ENCODE data around the gene BRD9. TPM values are rescaled to one million over a fixed set of nuclear protein-coding genes. Genes with fewer than 3 reads are reported as not detected.
A peak's percentile ranks its signal among the peaks of the same experiment; 100 is the strongest.
"Not testable (repeated sequence)": the region's sequence is repeated elsewhere in the genome, so short reads cannot be mapped to it uniquely, and the experiment has no call there.

The BRD9 gene
- total RNA-seq, 4 donors from 2014 or later: 26.5 to 44.9 (median 34.3) TPM

- H3K4me1 ChIP-seq; H3K9me3 ChIP-seq; DNase-seq (ENCODE audit: extremely low spot score); H3K27ac ChIP-seq (replicated peaks in 1 of 4); H3K4me3 ChIP-seq; H3K27me3 ChIP-seq: not testable (repeated sequence)
- intact Hi-C loops (cut with DNase I): loop anchor here (2.0 to 5.0 kb wide), 2 partner anchors 79 to 97 kb away; no protein-coding TSS in a partner anchor
- 80% methylated on average over 15 of the region's 15 CpGs for WGBS
- peaks cover 0 to 20% (median 14%) of the 10 kb centered on the region in 4 donors for H3K36me3 ChIP-seq
Measured at GRCh38 chr5:841531-842401, 50.8 kb downstream of the BRD9 start.

GRCh38 chr5:840974-841435 is 51.6 kb downstream of the BRD9 start:
- intact Hi-C loops (cut with DNase I): loop anchor here (2.0 to 5.0 kb wide), 2 partner anchors 79 to 96 kb away; no protein-coding TSS in a partner anchor
- not testable (repeated sequence) for H3K4me1 ChIP-seq; H3K27ac ChIP-seq (replicated peaks in 1 of 4); H3K4me3 ChIP-seq; H3K9me3 ChIP-seq; H3K27me3 ChIP-seq; DNase-seq (ENCODE audit: extremely low spot score)
- WGBS: 86% methylated on average over 8 of the region's 10 CpGs
- peaks cover 0 to 17% (median 13%) of the 10 kb centered on the region in 4 donors for H3K36me3 ChIP-seq

DNA sequence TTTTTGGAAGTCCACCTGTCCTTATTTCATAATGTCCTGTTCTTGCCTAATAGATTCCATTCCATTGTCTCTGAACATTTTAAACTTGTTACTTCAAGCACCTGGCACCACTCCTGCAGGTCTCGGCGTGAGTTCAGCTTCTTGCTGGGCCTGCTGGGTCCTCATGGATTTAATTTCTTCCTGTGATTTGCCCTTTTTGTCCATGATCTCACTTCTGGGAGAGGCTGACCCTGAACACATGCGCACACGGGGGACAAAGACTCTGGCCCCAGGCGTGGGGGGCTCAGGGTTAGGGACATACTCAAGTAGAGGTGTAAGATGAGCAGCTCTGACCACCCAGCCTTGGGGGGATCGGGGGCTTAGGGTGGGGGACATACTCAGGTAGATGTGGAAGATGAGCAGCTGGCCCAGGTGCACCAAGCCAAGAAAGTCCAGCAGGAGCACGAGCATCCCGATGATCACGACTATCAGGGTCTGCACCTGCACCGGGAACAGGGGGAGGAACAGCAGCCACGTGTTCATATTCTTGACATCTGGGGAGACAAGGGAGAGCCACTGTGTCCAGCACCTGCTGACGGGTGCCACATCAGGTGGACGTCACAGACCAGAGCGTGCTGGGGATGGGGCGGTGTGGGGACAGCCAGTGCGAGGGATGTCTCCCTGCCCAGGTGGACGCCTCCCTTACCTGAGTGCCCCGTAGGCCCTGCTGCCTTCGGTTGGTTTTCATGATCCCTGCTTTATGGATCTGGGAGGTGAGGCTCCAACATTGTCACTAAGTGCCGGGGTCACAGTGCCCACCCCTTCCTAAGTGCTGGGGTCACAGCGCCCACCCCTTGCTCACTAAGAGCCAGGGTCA is 52.3 kb downstream of the BRD9 start:
- not testable (repeated sequence) for H3K9me3 ChIP-seq; H3K27me3 ChIP-seq; H3K27ac ChIP-seq (replicated peaks in 1 of 4); DNase-seq (ENCODE audit: extremely low spot score); H3K4me1 ChIP-seq; H3K4me3 ChIP-seq
- intact Hi-C loops (cut with DNase I): loop anchor here (2.0 to 5.0 kb wide), 2 partner anchors 78 to 96 kb away; no protein-coding TSS in a partner anchor
- WGBS: 88% methylated on average over 21 of the region's 21 CpGs
- H3K36me3 ChIP-seq: peaks cover 0 to 17% (median 13%) of the 10 kb centered on the region in 4 donors

DNA sequence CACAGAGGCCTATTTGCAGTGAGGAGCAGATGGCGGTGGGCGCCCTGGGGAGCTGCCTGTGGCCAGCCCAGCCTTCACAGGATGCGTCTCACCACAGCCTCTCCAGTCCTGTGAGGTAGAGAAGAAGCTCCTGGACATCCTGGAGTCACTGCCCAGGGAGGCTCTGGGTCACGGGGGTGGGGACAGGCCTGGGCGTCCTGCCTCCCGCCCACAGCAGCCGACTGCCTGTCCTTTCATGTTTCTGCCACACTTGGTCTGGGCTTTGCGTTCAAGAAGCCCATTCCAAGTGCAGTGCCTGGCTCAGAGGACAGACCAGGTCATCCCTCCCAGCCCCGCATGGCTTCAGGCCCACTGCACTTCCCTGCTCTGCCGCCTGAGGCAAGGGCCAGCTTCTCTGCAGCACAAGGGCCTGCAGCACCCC is 54.2 kb downstream of the BRD9 start:
- H3K27me3 ChIP-seq; H3K4me1 ChIP-seq; DNase-seq (ENCODE audit: extremely low spot score); H3K4me3 ChIP-seq; H3K9me3 ChIP-seq; H3K27ac ChIP-seq (replicated peaks in 1 of 4); intact Hi-C loops (cut with DNase I): not testable (repeated sequence)
- H3K36me3 ChIP-seq: peaks cover 0 to 17% (median 13%) of the 10 kb centered on the region in 4 donors
- WGBS: 83% methylated on average over 8 of the region's 10 CpGs

GRCh38 chr5:837621-838121 is 54.9 kb downstream of the BRD9 start:
- H3K27ac ChIP-seq (replicated peaks in 1 of 4); H3K4me1 ChIP-seq; H3K27me3 ChIP-seq; intact Hi-C loops (cut with DNase I); DNase-seq (ENCODE audit: extremely low spot score); H3K9me3 ChIP-seq; H3K4me3 ChIP-seq: not testable (repeated sequence)
- H3K36me3 ChIP-seq: peaks cover 0 to 17% (median 11%) of the 10 kb centered on the region in 4 donors
- 83% methylated on average over 2 of the region's 14 CpGs for WGBS

DNA sequence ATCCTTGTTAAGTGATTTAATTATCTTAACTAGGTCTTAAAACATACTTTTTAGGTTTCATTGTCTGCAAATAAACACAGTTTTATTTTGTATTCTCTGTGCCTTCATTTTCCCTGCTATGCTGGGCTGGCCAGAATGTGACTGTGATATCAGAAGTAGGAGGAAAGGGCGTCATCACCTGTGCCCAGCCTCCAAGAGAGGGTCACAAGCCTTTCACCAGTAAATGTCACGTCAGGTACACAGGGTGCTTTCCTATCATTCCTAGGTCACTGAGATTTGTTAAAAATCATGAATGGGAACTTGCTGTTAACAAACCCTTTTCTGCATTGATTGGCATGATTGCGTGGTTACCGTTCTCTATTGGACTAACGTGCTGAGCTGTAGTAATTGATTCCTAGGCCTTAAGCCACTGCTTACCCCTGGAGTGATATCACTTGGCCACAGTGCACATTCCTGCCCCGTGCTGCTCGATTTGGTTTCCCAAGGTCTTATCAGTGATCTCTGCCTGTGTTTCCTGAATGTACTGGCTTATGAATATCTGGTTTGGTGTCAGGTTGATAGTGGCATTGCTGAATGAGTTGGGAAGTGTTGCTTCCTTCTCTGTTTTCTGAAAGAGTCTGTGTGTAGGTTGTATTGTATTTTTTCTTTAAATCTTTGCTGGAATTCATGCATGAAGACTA is 56.5 kb downstream of the BRD9 start:
- DNase-seq (ENCODE audit: extremely low spot score); H3K4me3 ChIP-seq; H3K4me1 ChIP-seq; intact Hi-C loops (cut with DNase I); H3K9me3 ChIP-seq; H3K27me3 ChIP-seq; H3K27ac ChIP-seq (replicated peaks in 1 of 4); H3K36me3 ChIP-seq: not testable (repeated sequence)
- 86% methylated on average over 7 of the region's 7 CpGs for WGBS

DNA sequence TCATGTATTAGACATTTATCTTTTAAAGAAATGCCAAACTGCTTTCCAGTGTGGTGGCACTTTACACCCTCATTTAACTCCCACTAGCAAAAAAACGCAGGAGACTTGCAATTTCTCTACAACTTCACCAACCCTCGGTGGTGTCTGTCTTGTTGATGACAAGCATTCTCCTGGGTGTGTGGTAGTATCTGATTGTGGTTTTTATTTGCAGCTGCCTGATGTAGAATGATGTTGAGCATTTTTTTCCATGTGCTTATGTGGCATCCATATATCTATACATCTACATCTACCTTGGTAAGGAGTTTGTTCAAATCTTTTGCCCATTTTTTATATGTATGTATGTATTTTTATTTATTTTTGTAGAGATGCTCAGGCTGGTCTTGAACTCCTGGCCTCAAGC is 58.6 kb downstream of the BRD9 start:
- H3K4me3 ChIP-seq; intact Hi-C loops (cut with DNase I); H3K9me3 ChIP-seq; H3K4me1 ChIP-seq; DNase-seq (ENCODE audit: extremely low spot score); H3K27me3 ChIP-seq; H3K36me3 ChIP-seq; H3K27ac ChIP-seq (replicated peaks in 1 of 4): not testable (repeated sequence)
- WGBS: 88% methylated on average over 2 of the region's 2 CpGs

DNA sequence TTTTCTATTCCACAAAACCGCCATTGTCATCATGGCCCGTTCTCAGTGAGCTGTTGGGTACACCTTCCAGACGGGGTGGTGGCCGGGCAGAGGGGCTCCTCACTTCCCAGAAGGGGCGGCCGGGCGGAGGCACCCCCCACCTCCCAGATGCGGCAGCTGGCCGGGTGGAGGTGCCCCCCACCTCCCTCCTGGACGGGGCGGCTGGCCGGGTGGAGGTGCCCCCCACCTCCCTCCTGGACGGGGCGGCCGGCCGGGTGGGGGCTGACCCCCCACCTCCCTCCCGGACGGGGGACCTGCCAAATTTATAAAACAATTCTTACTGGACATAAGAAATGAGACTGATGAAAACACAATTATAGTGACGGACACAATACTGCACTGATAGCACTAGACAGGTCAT is 64.4 kb downstream of the BRD9 start:
- H3K27ac ChIP-seq (replicated peaks in 1 of 4); H3K9me3 ChIP-seq; H3K4me1 ChIP-seq; H3K4me3 ChIP-seq; intact Hi-C loops (cut with DNase I); H3K27me3 ChIP-seq: not testable (repeated sequence)
- DNase-seq (ENCODE audit: extremely low spot score): peak; percentile 26
- H3K36me3 ChIP-seq: peaks cover 0 to 18% (median 7%) of the 10 kb centered on the region in 4 donors
- 98% methylated on average over 17 of the region's 19 CpGs for WGBS

DNA sequence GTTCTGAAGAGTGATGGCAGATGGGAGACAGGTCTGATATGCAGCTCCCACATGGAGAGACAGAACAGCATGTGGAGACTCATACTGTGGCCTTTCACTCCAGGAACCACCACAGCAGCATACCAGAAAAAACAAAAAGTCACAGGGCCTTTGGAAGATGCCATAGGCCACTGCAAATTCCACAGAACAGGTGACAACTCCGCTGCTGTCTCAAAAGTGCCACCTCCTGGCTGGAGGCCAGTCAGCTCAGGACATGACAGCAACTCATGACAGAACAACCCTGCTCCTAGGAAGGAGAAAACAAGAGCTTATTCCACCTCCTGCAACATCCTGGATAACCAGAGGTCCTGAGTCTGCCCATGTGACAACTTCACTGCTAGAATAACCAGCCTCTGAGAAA is 67.1 kb downstream of the BRD9 start:
- H3K4me3 ChIP-seq; intact Hi-C loops (cut with DNase I); H3K27ac ChIP-seq (replicated peaks in 1 of 4); H3K27me3 ChIP-seq; H3K9me3 ChIP-seq; H3K4me1 ChIP-seq: not testable (repeated sequence)
- DNase-seq (ENCODE audit: extremely low spot score): peak; percentile 21
- peaks cover 0 to 21% (median 9%) of the 10 kb centered on the region in 4 donors for H3K36me3 ChIP-seq
- 40% methylated on average over 1 of the region's 1 CpG for WGBS

Measured in esophagus muscularis mucosa (tissue), 4 donors.